GM12875 (cell line): ENCODE results near the gene USP40.

Experiments used
- H3K4me3 ChIP-seq: one replicate; pipeline ENCODE4 v1.5.1; 2011; ENCODE audit warnings: low read depth, low read length, control low read depth
- TF ChIP-seq, protein P1 (sequence below): IDR thresholded peaks from 2 replicates; pipeline ENCODE4 v1.5.1; 2011; ENCODE audit warnings: low read depth, mild to moderate bottlenecking, control low read depth, inconsistent platforms, low read length, moderate library complexity, borderline replicate concordance; ENCODE audit not compliant: insufficient read depth

Gene USP40

DNA sequence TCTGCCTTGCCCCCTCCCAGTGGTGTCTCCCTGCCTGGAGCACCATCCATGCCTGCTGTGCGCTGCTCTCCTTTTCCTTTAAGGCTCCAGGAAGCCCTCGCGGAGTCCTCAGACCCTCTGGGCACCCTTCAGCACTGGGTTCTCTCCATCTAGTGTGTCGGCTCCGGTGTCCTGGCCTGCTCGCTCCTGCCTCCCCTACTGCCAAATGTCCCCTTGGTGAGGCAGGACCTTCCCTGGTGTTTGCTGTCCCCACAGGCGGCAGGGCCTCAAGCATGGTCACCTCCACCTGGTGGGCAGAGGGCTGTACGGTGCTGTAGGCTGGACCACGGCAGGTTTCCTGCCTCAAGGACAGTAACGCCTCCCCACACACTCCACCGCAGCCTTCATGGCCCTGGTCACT lies 122.1 kb downstream of the USP40 start:
- TF ChIP-seq, protein P1, sequence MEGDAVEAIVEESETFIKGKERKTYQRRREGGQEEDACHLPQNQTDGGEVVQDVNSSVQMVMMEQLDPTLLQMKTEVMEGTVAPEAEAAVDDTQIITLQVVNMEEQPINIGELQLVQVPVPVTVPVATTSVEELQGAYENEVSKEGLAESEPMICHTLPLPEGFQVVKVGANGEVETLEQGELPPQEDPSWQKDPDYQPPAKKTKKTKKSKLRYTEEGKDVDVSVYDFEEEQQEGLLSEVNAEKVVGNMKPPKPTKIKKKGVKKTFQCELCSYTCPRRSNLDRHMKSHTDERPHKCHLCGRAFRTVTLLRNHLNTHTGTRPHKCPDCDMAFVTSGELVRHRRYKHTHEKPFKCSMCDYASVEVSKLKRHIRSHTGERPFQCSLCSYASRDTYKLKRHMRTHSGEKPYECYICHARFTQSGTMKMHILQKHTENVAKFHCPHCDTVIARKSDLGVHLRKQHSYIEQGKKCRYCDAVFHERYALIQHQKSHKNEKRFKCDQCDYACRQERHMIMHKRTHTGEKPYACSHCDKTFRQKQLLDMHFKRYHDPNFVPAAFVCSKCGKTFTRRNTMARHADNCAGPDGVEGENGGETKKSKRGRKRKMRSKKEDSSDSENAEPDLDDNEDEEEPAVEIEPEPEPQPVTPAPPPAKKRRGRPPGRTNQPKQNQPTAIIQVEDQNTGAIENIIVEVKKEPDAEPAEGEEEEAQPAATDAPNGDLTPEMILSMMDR: no peak
- H3K4me3 ChIP-seq: no peak overlapping the region

DNA sequence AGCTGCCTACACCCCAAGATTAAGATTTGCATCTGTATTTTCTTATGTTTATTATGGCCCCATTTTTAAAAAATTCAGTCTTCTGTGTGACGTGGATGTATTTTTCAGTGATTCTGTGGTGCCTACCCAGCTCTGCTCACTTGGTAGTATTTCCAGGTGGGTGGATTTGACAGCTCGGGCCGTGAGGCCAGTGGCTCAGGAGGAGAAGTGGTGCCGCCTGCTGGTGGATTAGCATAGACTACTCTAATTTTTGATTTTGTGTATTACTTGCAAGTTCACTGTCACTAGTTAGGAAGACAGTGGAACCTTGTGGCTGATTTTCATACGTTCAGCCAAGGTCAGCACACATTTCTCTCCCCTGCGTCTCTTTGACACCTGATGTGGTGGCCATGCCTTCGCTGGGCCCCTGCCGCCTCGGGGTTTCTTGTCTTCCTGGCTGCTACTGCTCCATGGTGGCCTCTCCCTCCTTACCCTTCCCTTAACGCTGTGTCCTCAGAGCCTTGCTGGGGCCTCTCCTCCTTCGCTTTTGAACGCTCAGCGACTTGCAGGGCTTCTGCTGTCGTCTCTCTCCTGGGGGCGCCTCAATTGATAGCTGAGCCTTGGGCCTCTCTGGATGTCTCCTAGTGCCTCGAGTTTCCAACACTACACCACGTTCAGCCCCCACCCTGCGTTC lies 122.9 kb downstream of the USP40 start:
- TF ChIP-seq, protein P1: peak; percentile 77; the same call in 1 of the 2 replicates
- H3K4me3 ChIP-seq: no peak overlapping the region

DNA sequence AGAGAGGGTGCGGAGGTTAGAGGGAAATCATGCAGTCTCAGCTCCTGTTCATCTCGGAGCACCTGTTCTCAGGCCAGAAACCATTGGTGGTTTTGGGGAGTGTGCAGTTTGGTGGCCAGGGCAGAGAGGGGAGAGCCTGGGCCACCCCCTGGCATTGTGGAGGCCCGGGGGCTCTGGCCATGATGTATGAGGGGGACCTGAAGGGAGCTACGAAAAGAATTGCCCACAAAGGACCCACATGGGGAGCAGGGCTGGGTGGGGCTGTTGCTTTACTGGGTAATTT lies 124.6 kb downstream of the USP40 start:
- TF ChIP-seq, protein P1: no peak

DNA sequence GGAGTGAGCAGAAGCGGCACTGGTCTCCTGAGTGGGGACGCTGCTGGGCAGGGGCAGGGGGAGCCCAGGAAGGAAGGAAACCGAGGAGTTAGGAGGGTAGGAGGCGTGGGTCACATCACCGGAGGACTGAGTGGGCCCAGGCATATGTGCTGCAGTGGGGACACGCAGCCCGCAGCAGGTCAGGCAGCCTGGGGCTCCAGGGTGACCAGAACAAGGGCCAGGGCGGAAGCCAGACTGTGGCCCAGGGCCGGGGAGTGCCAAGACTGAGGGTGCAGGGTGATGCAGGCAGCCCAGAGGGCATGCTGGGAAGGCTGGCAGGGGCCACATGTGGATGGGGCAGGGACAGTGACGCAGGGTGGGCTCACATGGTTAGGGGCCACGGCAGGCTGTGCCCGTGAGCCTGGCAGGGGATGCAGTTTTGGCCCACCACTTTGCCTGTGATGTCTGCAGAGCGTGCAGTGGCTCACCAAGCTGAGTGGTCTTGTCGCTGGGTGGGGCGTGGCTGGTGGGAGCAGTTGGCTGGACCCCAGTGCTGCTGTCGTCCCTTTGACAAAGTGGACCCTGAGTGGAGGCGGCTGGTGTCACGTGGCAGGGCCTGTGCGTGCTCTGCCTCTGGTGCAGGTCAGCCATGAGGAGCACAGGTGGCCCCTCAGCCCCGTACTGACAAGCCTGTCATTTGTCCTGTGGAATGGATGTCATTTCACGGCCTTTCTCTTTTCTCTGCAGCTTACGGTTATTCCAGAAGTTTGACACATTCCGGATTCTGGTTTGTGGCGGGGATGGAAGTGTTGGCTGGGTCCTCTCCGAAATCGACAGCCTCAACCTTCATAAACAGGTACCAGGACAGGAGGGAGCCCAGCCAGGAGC lies 125.2 kb downstream of the USP40 start:
- TF ChIP-seq, protein P1: no peak
- no peak overlapping the region for H3K4me3 ChIP-seq

More for the DNA sequence above, 124.6 kb downstream of the USP40 start:
- no peak overlapping the region for H3K4me3 ChIP-seq

DNA sequence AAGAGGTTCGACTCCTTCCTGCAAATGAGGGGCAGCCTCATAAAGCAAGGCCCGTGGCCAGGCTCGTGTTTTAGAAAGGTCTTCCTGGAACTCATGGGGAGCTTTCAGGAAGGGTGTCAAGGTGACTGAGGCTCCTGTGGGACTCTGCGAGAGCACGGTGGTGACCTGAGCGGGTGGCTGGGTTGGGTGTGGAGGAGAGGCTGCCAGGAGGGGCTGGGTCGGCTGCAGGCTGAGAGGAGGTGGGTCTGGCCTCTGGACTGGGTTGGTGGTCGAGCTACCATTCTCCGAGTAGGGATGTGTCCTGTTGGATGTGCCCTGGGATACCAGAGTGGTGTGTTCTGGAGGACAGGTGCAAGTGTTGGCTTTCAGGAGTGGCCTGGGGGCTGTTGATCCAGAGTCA lies 125.9 kb downstream of the USP40 start:
- no peak overlapping the region for H3K4me3 ChIP-seq
- TF ChIP-seq, protein P1: no peak

DNA sequence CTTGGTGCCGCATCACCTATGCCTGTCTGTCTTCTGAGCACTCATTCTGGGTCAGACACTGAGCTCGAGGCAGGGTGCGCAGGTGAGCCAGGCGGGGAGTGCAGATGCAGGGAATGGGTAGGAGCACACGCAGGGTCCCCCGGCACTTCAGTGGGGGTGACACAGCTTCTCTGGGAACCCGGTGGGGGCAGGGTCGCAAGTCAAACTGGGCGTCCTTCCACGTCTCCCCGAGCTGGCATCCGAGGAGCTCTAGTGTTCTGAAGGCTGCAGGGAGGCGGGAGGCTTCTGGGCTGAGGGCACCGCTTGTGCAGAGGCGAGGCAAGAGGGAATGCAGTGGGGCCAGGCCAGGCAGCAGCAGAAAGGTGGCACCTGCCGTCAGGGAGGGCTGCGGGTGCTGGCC lies 126.3 kb downstream of the USP40 start:
- TF ChIP-seq, protein P1: no peak

DNA sequence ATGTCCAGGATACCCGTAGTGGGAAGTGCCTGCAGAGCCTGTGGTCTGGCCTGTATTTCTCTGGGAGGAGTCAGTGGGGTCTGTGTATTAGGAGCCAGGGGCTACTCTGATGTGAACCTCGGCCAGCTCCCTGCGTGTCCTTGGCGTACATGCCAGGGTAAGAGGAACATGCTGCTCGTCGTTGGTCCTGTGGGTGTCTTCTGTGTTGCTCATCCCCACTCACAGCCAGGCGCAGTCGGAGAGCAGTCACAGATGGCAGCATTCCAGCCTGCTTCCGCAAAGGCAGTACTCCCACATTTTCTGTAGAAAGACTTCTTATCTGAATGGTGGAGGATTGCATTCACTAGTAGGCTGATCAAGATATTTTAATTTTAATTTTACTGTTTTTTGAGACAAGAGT lies 127.4 kb downstream of the USP40 start:
- TF ChIP-seq, protein P1: no peak
- no peak overlapping the region for H3K4me3 ChIP-seq

More for the DNA sequence above, 126.3 kb downstream of the USP40 start:
- H3K4me3 ChIP-seq: no peak overlapping the region
